AG04450 (cell line): ENCODE data around the gene PIRT. TPM values are rescaled to one million over a fixed set of nuclear protein-coding genes. Genes with fewer than 3 reads are reported as not detected.

Experiments used
- CTCF ChIA-PET: fragments of 300-600, 350-600 bp; formaldehyde crosslinking; extraction: SDS; loops from one replicate; lab custom pipeline; 2022; ENCODE audit warnings: antibody characterized with exemption, inconsistent platforms; lab: Charles Lee
- POLR2A ChIA-PET: fragments of 350-600 bp; formaldehyde crosslinking; extraction: SDS; loops from one replicate; lab custom pipeline; 2021; ENCODE audit warnings: antibody characterized with exemption, inconsistent platforms; lab: Yijun Ruan, JAX
- DNase-seq: peaks from one replicate; pipeline ENCODE4 v3.0.0-alpha.2; 2011; ENCODE audit warnings: low read depth, low spot score
- H3K27ac ChIP-seq: one replicate; pipeline ENCODE4 v1.5.1; 2012; ENCODE audit warnings: low read depth, low read length, control low read depth
- H3K27me3 ChIP-seq: one replicate; pipeline ENCODE4 v1.6.0; 2012; ENCODE audit warnings: low read length; ENCODE audit not compliant: control insufficient read depth, insufficient read depth
- H3K4me3 ChIP-seq: 2 replicates; pipeline ENCODE4 v1.5.1; 2011; ENCODE audit warnings: mild to moderate bottlenecking, low read depth, low read length, control low read depth
- H3K9me3 ChIP-seq: 2 replicates; pipeline ENCODE4 v1.5.1; 2012; ENCODE audit warnings: low read length; ENCODE audit not compliant: control insufficient read depth, insufficient read depth
- polyA plus RNA-seq: library from polyadenylated mRNA; depleted of rRNA; stranded (reverse); fragments of >200 nt; gene quantifications from 2 replicates; pipeline ENCODE4 v1.2.3, GENCODE V29; 2011
- TF ChIP-seq, protein P1 (sequence below): IDR thresholded peaks from 2 replicates; pipeline ENCODE4 v1.5.1; 2011; ENCODE audit warnings: low read depth, low read length, control low read depth, inconsistent platforms

The PIRT gene
- polyA plus RNA-seq, 1 experiment, result not detected

DNA sequence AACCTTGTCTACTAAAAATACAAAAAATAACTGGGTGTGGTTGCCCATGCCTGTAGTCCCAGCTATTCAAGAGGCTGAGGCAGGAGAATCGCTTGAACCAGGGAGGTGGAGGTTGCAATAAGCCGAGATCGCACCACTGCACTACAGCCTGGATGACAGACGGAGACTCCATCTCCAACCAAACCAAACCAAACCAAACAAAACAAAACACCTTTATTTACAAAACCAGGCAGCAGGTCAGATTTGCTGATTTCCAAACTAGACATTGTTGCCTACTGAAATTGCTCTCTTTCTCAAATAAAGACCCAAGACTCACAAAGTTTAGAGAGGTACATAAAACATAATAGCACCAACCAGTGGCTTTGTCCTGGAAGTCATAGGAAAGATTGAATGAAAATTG, 28.3 kb downstream of the PIRT start:
- TF ChIP-seq, protein P1, sequence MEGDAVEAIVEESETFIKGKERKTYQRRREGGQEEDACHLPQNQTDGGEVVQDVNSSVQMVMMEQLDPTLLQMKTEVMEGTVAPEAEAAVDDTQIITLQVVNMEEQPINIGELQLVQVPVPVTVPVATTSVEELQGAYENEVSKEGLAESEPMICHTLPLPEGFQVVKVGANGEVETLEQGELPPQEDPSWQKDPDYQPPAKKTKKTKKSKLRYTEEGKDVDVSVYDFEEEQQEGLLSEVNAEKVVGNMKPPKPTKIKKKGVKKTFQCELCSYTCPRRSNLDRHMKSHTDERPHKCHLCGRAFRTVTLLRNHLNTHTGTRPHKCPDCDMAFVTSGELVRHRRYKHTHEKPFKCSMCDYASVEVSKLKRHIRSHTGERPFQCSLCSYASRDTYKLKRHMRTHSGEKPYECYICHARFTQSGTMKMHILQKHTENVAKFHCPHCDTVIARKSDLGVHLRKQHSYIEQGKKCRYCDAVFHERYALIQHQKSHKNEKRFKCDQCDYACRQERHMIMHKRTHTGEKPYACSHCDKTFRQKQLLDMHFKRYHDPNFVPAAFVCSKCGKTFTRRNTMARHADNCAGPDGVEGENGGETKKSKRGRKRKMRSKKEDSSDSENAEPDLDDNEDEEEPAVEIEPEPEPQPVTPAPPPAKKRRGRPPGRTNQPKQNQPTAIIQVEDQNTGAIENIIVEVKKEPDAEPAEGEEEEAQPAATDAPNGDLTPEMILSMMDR, result no peak
- Histone ChIP-seq H3K9me3 (no peaks in the 10 kb centered on the region; the same call in 1 of the 2 replicates), H3K4me3 (no peak overlapping the region), H3K27me3 (no peaks in the 10 kb centered on the region), H3K27ac (no peak overlapping the region)
- CTCF ChIA-PET, result no interaction called here
- DNase-seq, result no peak
- POLR2A ChIA-PET, result no interaction called here

DNA sequence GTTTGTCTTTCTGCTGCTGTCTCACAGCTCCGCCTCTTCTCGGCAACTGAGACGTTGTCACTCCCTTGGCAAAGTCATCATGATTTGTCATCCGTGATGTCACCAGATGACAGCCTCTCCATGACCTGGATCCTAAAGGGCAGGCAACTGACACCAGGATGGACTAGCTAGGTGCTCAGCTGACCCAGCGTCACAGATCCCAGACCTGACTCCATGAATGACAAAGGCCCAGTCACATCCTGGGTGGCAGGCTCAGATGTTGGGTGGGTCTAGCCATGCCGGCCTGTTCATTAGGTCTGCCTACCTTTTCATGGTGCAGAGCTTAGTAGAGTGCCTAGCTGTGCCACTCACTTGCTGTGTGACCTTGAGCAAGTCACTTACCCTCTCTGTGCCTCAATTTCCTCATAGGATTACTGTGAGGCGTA, 30.2 kb downstream of the PIRT start:
- Histone ChIP-seq H3K9me3 (peaks cover 9% of the 10 kb centered on the region), H3K4me3 (no peak overlapping the region), H3K27ac (no peak overlapping the region), H3K27me3 (no peaks in the 10 kb centered on the region)
- ChIA-PET CTCF (no interaction called here), POLR2A (no interaction called here)
- TF ChIP-seq, protein P1, result no peak
- no peak for DNase-seq

GRCh38 chr17:10806545-10807262, 31.2 kb downstream of the PIRT start:
- CTCF ChIA-PET, result no interaction called here
- Histone ChIP-seq H3K9me3 (peaks cover 9% of the 10 kb centered on the region), H3K27me3 (no peaks in the 10 kb centered on the region), H3K4me3 (no peak overlapping the region), H3K27ac (no peak overlapping the region)
- TF ChIP-seq, protein P1, result no peak
- POLR2A ChIA-PET, result no interaction called here
- DNase-seq, result no peak

DNA sequence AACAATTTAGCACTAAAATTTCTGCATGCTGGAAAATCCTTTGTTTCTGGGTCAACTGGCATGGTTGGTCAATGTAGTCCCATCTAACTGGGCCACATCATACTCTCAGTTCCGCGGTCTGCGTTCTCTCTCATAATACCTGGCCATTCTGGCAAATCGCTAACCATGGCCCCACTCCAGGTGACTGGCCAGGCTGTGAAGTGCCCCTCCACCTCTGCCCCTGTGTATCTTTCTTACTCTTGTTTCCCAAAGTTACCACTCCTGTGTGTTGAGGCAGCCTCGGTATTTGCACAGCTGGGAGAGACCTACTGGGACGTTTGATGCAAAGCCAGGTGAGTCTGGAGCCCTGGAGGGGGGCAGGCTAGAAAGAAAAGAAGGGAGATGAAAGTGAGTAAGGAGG, 32.0 kb downstream of the PIRT start:
- Histone ChIP-seq H3K27ac (no peak overlapping the region), H3K27me3 (no peaks in the 10 kb centered on the region), H3K4me3 (no peak overlapping the region), H3K9me3 (peaks cover 9% of the 10 kb centered on the region)
- ChIA-PET POLR2A (no interaction called here), CTCF (no interaction called here)
- DNase-seq, result no peak
- TF ChIP-seq, protein P1, result no peak

GRCh38 chr17:10804546-10804945, 33.3 kb downstream of the PIRT start:
- DNase-seq, result no peak
- Histone ChIP-seq H3K9me3 (peaks cover 9% of the 10 kb centered on the region), H3K4me3 (no peak overlapping the region), H3K27ac (no peak overlapping the region), H3K27me3 (no peaks in the 10 kb centered on the region)
- ChIA-PET CTCF (no interaction called here), POLR2A (no interaction called here)
- TF ChIP-seq, protein P1, result no peak
